Left kidney (tissue), 8 donors: ENCODE data around the gene LIN7C. TPM values are rescaled to one million over a fixed set of nuclear protein-coding genes. Genes with fewer than 3 reads are reported as not detected.
"Not testable (repeated sequence)": the region's sequence is repeated elsewhere in the genome, so short reads cannot be mapped to it uniquely, and the experiment has no call there.

Source experiments
- DNase-seq: peaks from one replicate; pipeline ENCODE4 v3.0.0-alpha.2; 2013
- long read RNA-seq, 8 donors: transcript quantifications; one replicate each; lab custom pipeline, GENCODE V29; 2026
- polyA plus RNA-seq: library from polyadenylated mRNA; unstranded; fragments of 120-200 nt; gene quantifications from one replicate; pipeline ENCODE4 v1.2.1, GENCODE V29; 2013; ENCODE audit not compliant: insufficient read length

The LIN7C gene
- 30.5 TPM for polyA plus RNA-seq
- long read RNA-seq, donor 1, full-length matches to known transcripts, result 6 of 6 reads
- long read RNA-seq, donor 1, partial matches to known transcripts, result 0 of 6 reads
- long read RNA-seq, donor 1, other reads (novel, unspliced or antisense), result 0 of 6 reads
- long read RNA-seq, donor 2, full-length matches to known transcripts, result 8 of 8 reads
- long read RNA-seq, donor 2, partial matches to known transcripts, result 0 of 8 reads
- long read RNA-seq, donor 2, other reads (novel, unspliced or antisense), result 0 of 8 reads
- long read RNA-seq, donor 3, full-length matches to known transcripts, result 5 of 43 reads
- long read RNA-seq, donor 3, partial matches to known transcripts, result 38 of 43 reads
- long read RNA-seq, donor 3, other reads (novel, unspliced or antisense), result 0 of 43 reads
- long read RNA-seq, donor 4, result 0 reads
- long read RNA-seq, donor 5, full-length matches to known transcripts, result 6 of 6 reads
- long read RNA-seq, donor 5, partial matches to known transcripts, result 0 of 6 reads
- long read RNA-seq, donor 5, other reads (novel, unspliced or antisense), result 0 of 6 reads
- long read RNA-seq, donor 6, result 0 reads
- long read RNA-seq, donor 7, full-length matches to known transcripts, result 8 of 8 reads
- long read RNA-seq, donor 7, partial matches to known transcripts, result 0 of 8 reads
- long read RNA-seq, donor 7, other reads (novel, unspliced or antisense), result 0 of 8 reads
- long read RNA-seq, donor 8, full-length matches to known transcripts, result 3 of 3 reads
- long read RNA-seq, donor 8, partial matches to known transcripts, result 0 of 3 reads
- long read RNA-seq, donor 8, other reads (novel, unspliced or antisense), result 0 of 3 reads

GRCh38 chr11:27506200-27507182, at the start of gene LIN7C:
Gene LIN7C (minus strand): TSS chr11:27506769. CDS start chr11:27506752, 17 bp downstream.
- DNase-seq, result peak; percentile 97

- no peak for DNase-seq
These were observed 48.7 kb upstream of the LIN7C start for GRCh38 chr11:27555264-27555663.

GRCh38 chr11:27553186-27553585, 46.6 kb upstream of the LIN7C start:
- DNase-seq, result no peak

GRCh38 chr11:27552341-27552740, 45.8 kb upstream of the LIN7C start:
- DNase-seq, result no peak

GRCh38 chr11:27551127-27551526, 44.6 kb upstream of the LIN7C start:
- DNase-seq, result no peak

GRCh38 chr11:27545946-27546345, 39.4 kb upstream of the LIN7C start:
- DNase-seq, result no peak

GRCh38 chr11:27545035-27545434, 38.5 kb upstream of the LIN7C start:
- DNase-seq, result no peak

- DNase-seq, result no peak
These were observed 35.2 kb upstream of the LIN7C start for GRCh38 chr11:27541790-27542189.

- no peak for DNase-seq
These were observed 33.5 kb upstream of the LIN7C start for GRCh38 chr11:27540051-27540450.

GRCh38 chr11:27535103-27535502, 28.5 kb upstream of the LIN7C start:
- DNase-seq, result no peak

- no peak for DNase-seq
These were observed 26.2 kb upstream of the LIN7C start for GRCh38 chr11:27532652-27533325.

GRCh38 chr11:27528712-27529111, 22.1 kb upstream of the LIN7C start:
- no peak for DNase-seq

GRCh38 chr11:27526535-27526934, 20.0 kb upstream of the LIN7C start:
- DNase-seq, result no peak

- no peak for DNase-seq
These were observed 19.4 kb upstream of the LIN7C start for GRCh38 chr11:27525824-27526516.

- no peak for DNase-seq
These were observed 17.6 kb upstream of the LIN7C start for GRCh38 chr11:27524155-27524554.

- no peak for DNase-seq
These were observed 13.7 kb upstream of the LIN7C start for GRCh38 chr11:27520226-27520625.

GRCh38 chr11:27518518-27518917, 11.9 kb upstream of the LIN7C start:
- DNase-seq, result no peak

- DNase-seq, result not testable (repeated sequence)
These were observed 10.9 kb upstream of the LIN7C start for GRCh38 chr11:27517490-27517889.

- DNase-seq, result no peak
These were observed 8.0 kb upstream of the LIN7C start for GRCh38 chr11:27514558-27514957.

- DNase-seq, result no peak
These were observed 7.5 kb upstream of the LIN7C start for GRCh38 chr11:27514076-27514475.

- no peak for DNase-seq
These were observed 6.8 kb upstream of the LIN7C start for GRCh38 chr11:27513389-27513788.
